Activated CD4-positive, CD25-positive, alpha-beta regulatory T cell treated with anti-CD3 and anti-CD28 coated beads, Interleukin-2, amount 50 U/mL, for 72 hours (primary cell): Measurements from ENCODE around the gene RBMS2.
A peak's percentile ranks its signal among the peaks of the same experiment; 100 is the strongest.

Experiments
- DNase-seq: peaks from one replicate; pipeline ENCODE4 v3.0.0; 2021

The RBMS2 gene

GRCh38 chr12:56632701-56633467 lies 111.3 kb downstream of the RBMS2 start:
- no peak for DNase-seq

DNA sequence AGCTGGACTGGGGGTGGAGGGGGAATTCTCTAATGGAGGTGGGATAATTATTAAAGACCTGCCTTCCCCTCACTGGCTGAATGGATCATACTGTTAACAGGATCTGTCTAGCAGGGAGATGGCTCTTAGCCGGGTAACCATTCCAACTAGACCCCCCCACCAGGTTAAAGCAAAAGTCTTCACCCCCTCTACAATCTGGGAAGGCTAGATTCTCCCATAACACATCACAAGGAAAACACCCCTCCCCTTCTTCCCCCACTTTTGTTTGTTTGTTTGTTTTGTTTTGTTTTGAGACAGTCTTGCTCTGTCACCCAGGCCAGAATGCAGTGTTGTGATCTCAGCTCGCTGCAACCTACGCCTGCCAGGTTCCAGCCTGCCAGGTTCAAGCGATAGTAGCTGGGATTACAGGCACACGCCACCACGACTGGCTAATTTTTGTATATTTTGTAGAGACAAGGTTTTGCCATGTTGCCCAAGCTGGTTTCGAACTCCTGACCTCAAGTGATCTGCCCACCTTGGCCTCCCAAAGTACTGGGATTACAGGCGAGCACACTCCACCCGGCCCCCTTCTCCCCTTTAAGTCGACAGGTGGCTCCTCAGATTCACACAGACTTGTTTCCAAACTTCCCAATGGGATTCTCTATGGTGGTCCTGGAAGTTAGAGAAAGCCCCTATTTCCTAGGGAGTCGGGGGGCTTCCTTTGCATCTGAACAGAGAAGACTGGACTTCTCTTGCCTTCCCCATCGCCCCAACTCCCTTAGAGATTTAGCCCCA lies 112.0 kb downstream of the RBMS2 start:
- DNase-seq = no peak

DNA sequence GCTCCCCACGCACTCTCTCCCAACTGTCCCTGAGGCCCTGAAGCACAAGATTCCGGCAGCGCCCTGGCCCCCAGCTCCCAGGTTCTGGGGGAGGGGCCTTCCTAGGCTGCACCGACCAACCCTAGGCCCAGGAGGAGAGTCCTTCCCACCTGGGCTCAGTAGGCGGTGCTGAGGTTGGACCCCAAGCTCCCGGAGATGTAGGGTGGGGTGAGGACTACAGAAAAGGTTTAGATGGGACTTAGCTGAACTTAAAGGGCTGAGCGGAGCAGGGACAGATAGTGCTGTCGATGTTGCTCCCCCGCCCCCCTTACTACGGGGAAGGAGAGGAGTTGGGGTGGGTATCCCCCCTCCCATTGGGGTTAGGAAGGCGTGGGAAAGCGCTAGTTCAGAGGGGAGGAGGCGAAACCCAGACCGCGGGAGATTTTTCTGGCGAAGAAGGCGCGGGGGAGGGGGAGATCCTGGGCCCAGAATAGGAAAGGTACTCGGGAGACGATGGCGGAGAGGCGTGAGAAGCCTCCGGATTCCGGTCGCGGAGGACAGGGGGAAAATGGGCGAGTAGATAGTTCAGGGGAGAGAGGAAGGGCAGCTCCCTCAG lies 112.7 kb downstream of the RBMS2 start:
- DNase-seq = no peak

GRCh38 chr12:56634837-56635791 lies 113.5 kb downstream of the RBMS2 start:
- peak; percentile 72 for DNase-seq

GRCh38 chr12:56635806-56636674 lies 114.4 kb downstream of the RBMS2 start:
- DNase-seq = peak; percentile 69

GRCh38 chr12:56636675-56637540 lies 115.3 kb downstream of the RBMS2 start:
- DNase-seq = peak; percentile 71

GRCh38 chr12:56637621-56638020 lies 116.0 kb downstream of the RBMS2 start:
- DNase-seq = no peak

- DNase-seq = no peak
Measured at GRCh38 chr12:56641219-56641618, 119.6 kb downstream of the RBMS2 start.

- DNase-seq = no peak
Measured at GRCh38 chr12:56644654-56645053, 123.0 kb downstream of the RBMS2 start.

DNA sequence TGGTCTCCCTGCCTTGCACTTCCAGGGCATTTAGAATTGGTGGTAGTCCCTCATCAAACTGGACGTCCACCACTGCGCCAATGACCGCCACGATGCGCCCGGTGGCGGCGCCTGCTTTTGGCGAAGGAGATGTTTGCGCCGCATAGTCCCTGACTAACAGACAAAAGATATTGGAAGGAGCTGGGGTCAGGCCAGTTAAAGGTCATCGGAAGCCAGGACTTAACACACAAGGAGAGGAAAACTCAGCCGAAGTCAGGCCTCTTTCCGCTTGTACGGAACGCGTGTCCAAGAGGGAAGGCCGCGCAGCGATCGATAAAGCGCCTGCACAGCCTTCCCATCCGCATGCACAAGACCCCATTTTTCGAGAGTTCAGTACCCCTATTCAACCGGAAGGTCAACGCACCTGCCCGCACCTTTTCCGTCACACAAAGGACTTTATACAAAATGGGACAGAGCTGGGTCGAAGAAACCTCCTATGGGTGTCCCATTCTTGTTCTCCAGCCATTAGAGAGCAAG lies 123.6 kb downstream of the RBMS2 start:
- DNase-seq = no peak
